Erythroblast (primary cell): Measurements from ENCODE around the gene DDAH2.

Experiments used
- GATA1 ChIP-seq: IDR thresholded peaks from 2 replicates; pipeline ENCODE4 v1.6.1; 2011; ENCODE audit warnings: low read depth, mild to moderate bottlenecking, control low read depth, low read length, moderate library complexity
- POLR2A ChIP-seq: IDR thresholded peaks from 2 replicates; pipeline ENCODE4 v1.6.1; 2011; ENCODE audit warnings: mild to moderate bottlenecking, low read length

DNA sequence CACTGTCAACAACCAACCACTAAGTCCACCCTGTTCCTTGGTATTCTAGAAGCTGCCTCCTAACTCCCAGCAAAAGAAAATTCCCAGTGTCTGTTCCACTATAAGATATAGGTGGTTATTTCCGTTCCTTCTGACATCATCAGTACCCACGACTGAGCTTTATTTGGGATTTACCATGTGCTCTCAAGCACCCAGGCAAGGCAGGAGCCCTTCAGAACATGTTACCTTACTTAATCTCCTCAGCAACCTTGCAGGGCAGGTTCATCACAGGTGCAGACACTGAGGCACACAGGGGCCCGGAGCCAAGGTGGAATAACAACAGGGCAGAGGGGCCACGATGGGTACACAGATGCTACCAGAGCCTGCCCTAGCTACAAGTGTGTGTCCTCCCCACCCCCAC is 36.7 kb downstream of the DDAH2 start:
- TF ChIP-seq POLR2A (no peak), GATA1 (no peak)
